MM.1S (cell line): ENCODE measurements around the gene IPO11.

Experiments used
- EZH2 ChIP-seq: fragments of 300-600 bp; sonication (generic); optimal IDR thresholded peaks from 2 replicates; pipeline ENCODE3; 2017; ENCODE audit warnings: low read depth, mild to moderate bottlenecking, antibody characterized with exemption, low read length, mixed read lengths
- TF ChIP-seq, protein P1 (sequence below): fragments of 300-600 bp; sonication (generic); IDR thresholded peaks from 2 replicates; pipeline ENCODE4 v1.5.1; 2016; ENCODE audit warnings: antibody characterized with exemption, low read length, mixed read lengths

DNA sequence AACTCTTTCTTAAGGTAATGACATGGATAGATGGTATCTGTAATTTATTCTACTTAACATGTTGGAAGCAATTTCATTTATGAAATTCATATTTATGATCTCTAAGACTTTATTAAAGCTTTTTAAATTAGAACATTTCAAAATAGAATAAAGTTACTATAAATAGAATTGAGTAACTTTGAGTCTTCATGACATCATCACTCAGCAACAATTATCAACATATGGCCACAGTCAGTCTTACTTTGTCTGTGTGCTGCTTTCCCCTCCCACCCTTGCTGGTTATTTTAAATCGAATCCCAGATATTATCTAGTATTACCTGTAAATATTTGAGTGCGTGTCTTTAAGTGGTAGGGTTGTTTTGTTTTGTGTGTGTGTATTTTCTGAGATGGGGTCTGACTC is 65.2 kb downstream of the IPO11 start:
- no peak for TF ChIP-seq EZH2
- TF ChIP-seq, protein P1, sequence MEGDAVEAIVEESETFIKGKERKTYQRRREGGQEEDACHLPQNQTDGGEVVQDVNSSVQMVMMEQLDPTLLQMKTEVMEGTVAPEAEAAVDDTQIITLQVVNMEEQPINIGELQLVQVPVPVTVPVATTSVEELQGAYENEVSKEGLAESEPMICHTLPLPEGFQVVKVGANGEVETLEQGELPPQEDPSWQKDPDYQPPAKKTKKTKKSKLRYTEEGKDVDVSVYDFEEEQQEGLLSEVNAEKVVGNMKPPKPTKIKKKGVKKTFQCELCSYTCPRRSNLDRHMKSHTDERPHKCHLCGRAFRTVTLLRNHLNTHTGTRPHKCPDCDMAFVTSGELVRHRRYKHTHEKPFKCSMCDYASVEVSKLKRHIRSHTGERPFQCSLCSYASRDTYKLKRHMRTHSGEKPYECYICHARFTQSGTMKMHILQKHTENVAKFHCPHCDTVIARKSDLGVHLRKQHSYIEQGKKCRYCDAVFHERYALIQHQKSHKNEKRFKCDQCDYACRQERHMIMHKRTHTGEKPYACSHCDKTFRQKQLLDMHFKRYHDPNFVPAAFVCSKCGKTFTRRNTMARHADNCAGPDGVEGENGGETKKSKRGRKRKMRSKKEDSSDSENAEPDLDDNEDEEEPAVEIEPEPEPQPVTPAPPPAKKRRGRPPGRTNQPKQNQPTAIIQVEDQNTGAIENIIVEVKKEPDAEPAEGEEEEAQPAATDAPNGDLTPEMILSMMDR, result no peak
